ENCODE data around the gene KRTAP10-9.
"Not testable (repeated sequence)": the region's sequence is repeated elsewhere in the genome, so short reads cannot be mapped to it uniquely, and the experiment has no call there.

KRTAP10-9 gene

GRCh38 chr21:44658913-44659595, 32.2 kb downstream of the KRTAP10-9 start:
- Mint-ChIP-seq H3K27me3 (ENCODE audit: low read depth) (peaks cover 4% of the 10 kb centered on the region), H3K4me1 (no peaks in the 10 kb centered on the region), H3K4me3 (no peak overlapping the region), H3K27ac (no peak overlapping the region), H3K9me3 (peaks cover 38% of the 10 kb centered on the region), H3K36me3 (ENCODE audit: low read depth) (no peaks in the 10 kb centered on the region)
- TF ChIP-seq CTCF (IDR thresholded peaks at IDR 0.05; ENCODE audit: unreplicated experiment in 3 of 3) = no peak

- Mint-ChIP-seq H3K27me3 (ENCODE audit: low read depth) (peaks cover 12% of the 10 kb centered on the region), H3K9me3 (peaks cover 33% of the 10 kb centered on the region)
- H3K4me1 Mint-ChIP-seq; H3K27ac Mint-ChIP-seq; H3K36me3 Mint-ChIP-seq (ENCODE audit: low read depth); H3K4me3 Mint-ChIP-seq: not testable (repeated sequence)
Measured at GRCh38 chr21:44661567-44661966, 34.7 kb downstream of the KRTAP10-9 start.

GRCh38 chr21:44664691-44665090, 37.8 kb downstream of the KRTAP10-9 start:
- TF ChIP-seq CTCF (IDR thresholded peaks at IDR 0.05; ENCODE audit: unreplicated experiment in 3 of 3) = no peak
- Mint-ChIP-seq H3K4me1 (no peaks in the 10 kb centered on the region), H3K27me3 (ENCODE audit: low read depth) (peaks cover 12% of the 10 kb centered on the region), H3K27ac (no peak overlapping the region), H3K9me3 (peaks cover 33% of the 10 kb centered on the region), H3K36me3 (ENCODE audit: low read depth) (peaks cover 5% of the 10 kb centered on the region), H3K4me3 (no peak overlapping the region)

GRCh38 chr21:44666401-44667320, 39.8 kb downstream of the KRTAP10-9 start, which contains the start of gene KRTAP12-2:
KRTAP12-2 (minus strand) TSS chr21:44666927; CDS start chr21:44666886, 41 bp downstream.
- H3K9me3 Mint-ChIP-seq = peaks cover 47% of the 10 kb centered on the region
- no peak for TF ChIP-seq CTCF (IDR thresholded peaks at IDR 0.05; ENCODE audit: unreplicated experiment in 3 of 3)
- no peaks in the 10 kb centered on the region for H3K4me1 Mint-ChIP-seq
- peaks cover 5% of the 10 kb centered on the region for H3K36me3 Mint-ChIP-seq (ENCODE audit: low read depth)
- H3K27me3 Mint-ChIP-seq (ENCODE audit: low read depth) = peaks cover 12% of the 10 kb centered on the region
- H3K27ac Mint-ChIP-seq = no peak within 1 kb of the TSS
- no peak within 1 kb of the TSS for H3K4me3 Mint-ChIP-seq

- TF ChIP-seq CTCF (IDR thresholded peaks at IDR 0.05; ENCODE audit: unreplicated experiment in 3 of 3) = no peak
- Mint-ChIP-seq H3K4me3 (no peak overlapping the region), H3K36me3 (ENCODE audit: low read depth) (peaks cover 5% of the 10 kb centered on the region)
Measured at GRCh38 chr21:44667612-44668011, 40.7 kb downstream of the KRTAP10-9 start.

GRCh38 chr21:44670642-44671432, 43.9 kb downstream of the KRTAP10-9 start:
- TF ChIP-seq CTCF (IDR thresholded peaks at IDR 0.05; ENCODE audit: unreplicated experiment in 3 of 3) = no peak
- H3K27me3 Mint-ChIP-seq (ENCODE audit: low read depth) = peaks cover 17% of the 10 kb centered on the region
- peaks cover 10% of the 10 kb centered on the region for H3K36me3 Mint-ChIP-seq (ENCODE audit: low read depth)
- H3K27ac Mint-ChIP-seq = no peak overlapping the region
- peaks cover 65% of the 10 kb centered on the region for H3K9me3 Mint-ChIP-seq
- no peak overlapping the region for H3K4me3 Mint-ChIP-seq
- no peaks in the 10 kb centered on the region for H3K4me1 Mint-ChIP-seq

More at GRCh38 chr21:44667612-44668011, 40.7 kb downstream of the KRTAP10-9 start:
- peaks cover 47% of the 10 kb centered on the region for H3K9me3 Mint-ChIP-seq
- H3K4me1 Mint-ChIP-seq = no peaks in the 10 kb centered on the region
- H3K27me3 Mint-ChIP-seq (ENCODE audit: low read depth) = peaks cover 13% of the 10 kb centered on the region
- no peak overlapping the region for H3K27ac Mint-ChIP-seq
